ENCODE measurements around the gene TPRX1.
"Not testable (repeated sequence)": the region's sequence is repeated elsewhere in the genome, so short reads cannot be mapped to it uniquely, and the experiment has no call there.

TPRX1 gene

DNA sequence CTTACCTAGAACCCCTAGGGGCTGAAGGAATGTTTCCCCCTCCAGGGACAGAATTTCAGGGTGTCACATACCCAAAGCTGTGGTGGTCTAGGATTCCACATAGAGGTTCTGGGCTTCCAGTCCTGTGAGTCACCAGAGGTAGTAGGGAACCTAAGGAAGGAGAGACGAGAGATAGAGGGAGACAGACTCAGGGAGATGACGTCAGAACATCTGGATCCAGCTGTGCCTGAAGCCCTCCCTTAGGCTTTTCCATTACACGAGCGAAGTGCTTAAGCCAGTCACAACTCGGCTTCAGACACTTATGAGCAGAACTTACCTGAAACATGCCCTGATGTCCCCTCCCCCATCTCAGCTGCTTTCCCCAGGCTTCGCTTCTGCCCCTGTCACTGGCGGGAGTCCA is 37.7 kb downstream of the TPRX1 start:
- no peak for DNase-seq (ENCODE audit: low read depth in 2 of 2)

DNA sequence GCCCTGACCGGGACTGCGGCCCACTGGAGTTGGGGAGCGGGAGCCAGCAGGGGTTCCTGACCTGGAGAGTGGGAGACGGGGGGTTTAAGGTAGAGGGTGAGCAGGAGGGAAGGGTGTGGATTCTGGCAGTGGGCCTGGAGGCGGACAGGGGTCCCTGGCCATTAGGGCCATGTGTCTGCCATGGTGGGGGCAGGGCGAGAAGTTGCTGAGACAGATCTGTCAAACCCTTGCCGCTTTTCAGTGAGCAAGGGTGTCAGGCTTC is 38.1 kb downstream of the TPRX1 start:
- no peak for DNase-seq (ENCODE audit: low read depth in 2 of 2)

DNA sequence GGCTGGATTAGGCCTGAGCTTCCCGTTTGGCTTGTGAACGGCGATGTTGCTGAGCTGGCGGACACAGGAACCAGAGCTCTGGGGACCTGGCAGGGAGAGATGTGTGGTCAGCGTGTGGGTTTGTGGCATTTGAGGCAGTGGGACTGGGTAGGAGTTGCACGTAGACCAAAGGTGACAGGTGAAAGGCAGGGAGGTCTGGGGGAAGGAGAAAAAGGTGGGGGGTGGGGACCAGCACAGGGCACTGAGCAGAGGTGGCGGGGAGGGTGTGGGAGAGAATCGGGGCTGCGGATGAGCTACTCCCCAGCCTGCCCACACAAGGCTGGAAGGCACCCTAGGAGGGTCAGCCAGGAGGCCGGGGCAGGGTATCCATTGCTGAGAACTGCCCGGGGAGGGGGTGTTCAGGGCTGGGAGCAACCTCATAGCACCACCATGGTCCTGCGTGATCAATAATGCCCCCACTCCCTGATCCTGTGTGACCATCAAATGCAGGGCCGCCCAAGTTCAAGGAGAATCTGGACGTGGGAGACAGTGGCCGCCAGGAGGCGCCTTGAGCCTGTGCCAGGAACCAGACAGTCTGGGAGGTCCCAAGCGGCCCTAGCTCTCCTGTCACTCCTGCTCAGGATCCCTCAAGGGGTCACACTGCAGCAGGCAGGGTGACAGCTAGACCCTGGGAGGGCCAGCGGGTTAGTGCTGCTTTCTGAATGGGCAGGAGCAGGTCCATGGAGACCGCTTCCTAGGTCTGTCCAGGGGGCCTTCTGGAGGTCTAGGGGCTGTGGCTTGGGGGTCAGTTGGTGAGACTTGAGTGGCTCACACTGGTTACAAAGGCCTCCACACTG is 38.6 kb downstream of the TPRX1 start:
- peak in 1 of 2 donors; percentile 37 for DNase-seq (ENCODE audit: low read depth in 2 of 2)

DNA sequence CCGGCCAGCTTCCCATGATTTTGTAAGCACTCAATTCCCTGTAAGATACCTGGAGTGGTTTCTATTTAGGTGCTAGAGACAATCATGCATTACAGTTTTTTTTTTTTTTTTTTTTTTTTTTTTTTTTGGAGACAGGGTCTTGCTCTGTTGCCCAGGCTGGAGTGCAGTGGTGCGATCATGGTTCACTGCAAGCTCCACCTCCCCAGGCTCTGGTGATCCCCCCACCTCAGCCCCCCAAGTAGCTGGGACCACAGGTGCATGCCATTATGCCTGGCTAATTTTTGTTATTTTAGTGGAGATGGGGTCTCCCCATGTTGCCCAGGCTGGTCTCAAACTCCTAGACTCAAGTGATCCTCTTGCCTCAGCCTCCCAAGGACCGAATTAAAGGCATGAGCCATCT is 39.6 kb downstream of the TPRX1 start:
- not testable (repeated sequence) for DNase-seq (ENCODE audit: low read depth in 2 of 2)

DNA sequence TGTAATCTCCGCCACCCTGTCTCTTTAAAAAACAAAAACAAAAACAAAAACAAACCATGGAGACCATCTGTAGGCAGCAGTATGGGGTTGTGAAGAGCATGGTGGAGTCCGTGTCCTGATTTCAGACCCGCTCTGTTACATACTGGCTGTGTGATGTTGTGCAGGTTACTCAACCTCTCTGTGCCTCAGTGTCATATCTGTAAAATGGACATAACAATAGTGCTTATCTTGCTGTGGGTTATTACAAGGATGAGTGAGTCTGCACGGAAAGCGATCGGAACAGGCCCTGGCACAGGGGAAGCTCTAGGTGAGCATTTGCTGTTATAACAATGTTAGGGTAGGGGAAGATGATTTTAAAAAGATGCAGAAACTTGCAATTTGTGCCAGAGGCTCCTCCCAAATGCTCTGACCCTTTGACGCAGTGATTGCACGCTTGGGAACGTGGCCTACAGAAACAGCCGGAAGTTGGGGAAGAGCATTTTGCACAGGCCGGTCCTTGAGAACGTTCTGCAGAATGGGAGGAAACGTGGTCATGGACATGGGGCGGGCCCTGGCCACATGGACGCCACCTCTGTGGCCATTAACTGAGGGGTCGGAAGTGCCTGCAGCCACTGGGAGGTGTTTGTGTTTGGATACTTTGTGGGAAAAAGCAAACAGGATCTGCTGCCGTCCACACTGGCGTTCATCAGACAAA is 41.6 kb downstream of the TPRX1 start:
- no peak for DNase-seq (ENCODE audit: low read depth in 2 of 2)

DNA sequence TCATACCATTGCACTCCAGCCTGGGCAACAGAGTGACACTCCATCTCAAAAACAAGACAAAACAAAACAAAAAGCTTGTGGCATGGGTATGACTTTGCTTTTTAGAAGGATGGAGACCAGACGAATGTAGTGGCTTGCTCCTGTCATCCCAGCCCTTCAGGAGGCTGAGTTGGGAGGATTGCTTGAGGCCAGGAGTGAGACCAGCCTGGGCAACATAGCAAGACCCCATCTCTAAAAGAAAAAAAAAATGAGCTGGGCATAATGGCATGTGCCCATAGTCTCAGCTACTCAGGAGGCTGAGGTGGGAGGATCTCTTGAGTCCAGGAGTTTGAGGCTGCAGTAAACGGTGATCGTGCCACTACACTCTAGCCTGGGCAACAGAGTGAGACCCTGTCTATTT is 42.2 kb downstream of the TPRX1 start:
- DNase-seq (ENCODE audit: low read depth in 2 of 2) = no peak

DNA sequence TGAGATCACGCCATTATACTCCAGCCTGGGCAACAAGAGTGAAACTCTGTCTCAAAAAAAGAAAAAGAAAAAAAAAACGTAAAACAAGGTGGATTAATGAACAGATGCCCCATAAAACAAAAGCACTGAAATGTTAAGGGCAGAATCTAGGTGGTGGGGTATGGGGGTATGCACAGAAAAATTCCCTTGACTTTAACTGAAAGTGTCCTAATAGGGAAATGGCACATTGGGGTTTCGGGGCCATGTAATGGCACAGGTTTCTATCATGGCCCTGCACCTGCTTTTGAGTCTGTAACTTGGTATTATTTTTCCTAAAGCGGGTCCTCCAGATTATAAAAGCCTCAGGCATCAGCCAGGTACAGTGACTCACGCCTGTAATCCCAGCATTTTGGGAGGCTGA is 42.8 kb downstream of the TPRX1 start:
- DNase-seq (ENCODE audit: low read depth in 2 of 2) = no peak

DNA sequence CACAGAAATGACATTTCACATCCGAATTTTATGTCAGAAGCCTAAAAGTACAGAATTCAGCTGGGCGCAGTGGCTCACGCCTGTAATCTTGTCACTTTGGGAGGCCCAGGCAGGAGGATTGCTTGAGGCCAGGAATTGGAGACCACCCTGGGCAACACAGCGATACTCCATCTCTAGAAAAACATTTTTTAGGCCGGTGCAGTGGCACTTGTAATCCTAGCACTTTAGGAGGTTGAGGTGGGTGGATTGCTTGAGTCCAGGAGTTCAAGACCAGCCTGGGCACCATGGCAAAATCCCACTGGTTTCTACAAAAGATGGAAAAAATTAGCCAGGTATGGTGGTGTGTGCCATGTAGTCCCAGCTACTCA is 43.7 kb downstream of the TPRX1 start:
- DNase-seq (ENCODE audit: low read depth in 2 of 2) = no peak

DNA sequence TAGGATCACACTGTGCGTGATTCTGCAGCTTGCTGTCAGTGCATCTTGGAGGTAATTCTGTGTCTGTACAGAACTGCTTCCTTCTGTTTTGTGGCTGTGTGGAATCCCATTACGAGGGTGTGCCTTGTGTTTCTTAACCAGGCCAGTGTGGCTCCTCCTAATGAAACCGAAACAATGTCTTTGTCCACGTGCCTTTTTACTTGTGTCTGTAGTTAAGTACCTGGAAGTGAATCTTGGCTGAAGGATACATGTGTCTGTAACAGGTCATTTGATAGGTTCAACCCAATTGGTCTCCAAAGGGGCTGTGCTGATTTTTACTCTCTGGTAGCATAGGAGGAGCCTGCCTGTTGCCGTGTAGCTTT is 45.9 kb downstream of the TPRX1 start:
- DNase-seq (ENCODE audit: low read depth in 2 of 2) = no peak

DNA sequence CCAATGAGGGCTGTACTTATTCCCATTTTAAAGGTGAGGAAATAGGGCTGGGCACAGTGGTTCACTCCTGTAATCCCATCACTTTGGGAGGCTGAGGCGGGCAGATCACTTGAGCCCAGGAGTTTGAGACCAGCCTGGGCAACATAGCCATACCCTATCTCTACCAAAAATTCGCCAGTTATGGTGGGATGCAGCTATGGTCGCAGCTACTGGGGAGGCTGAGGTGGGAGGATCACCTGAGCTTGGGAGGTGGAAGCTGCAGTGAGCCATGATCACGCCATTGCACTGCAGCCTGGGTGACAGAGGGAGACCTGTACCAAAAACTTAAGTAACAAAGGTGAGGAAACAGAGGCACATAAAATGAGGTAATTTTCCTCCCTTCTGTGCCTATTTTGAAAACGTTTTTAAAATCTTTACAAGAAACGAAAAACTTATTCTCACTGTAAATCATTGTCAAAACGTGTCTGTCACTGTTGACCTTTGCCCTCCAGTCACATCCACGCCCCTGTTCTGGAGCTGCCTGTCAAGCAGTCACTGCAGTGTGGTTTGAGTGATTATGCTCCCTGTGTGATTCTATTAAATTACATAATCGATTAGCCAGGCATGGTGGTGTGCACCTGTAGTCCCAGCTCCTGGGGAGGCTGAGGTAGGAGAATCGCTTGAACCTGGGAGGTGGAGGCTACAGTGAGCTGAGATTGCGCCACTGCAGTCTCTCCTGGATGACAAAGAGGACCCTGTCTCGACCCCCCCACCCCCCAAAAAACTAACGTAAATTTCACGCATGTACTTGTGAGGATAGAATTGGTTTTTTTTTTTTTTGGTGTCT is 46.5 kb downstream of the TPRX1 start:
- no peak for DNase-seq (ENCODE audit: low read depth in 2 of 2)

DNA sequence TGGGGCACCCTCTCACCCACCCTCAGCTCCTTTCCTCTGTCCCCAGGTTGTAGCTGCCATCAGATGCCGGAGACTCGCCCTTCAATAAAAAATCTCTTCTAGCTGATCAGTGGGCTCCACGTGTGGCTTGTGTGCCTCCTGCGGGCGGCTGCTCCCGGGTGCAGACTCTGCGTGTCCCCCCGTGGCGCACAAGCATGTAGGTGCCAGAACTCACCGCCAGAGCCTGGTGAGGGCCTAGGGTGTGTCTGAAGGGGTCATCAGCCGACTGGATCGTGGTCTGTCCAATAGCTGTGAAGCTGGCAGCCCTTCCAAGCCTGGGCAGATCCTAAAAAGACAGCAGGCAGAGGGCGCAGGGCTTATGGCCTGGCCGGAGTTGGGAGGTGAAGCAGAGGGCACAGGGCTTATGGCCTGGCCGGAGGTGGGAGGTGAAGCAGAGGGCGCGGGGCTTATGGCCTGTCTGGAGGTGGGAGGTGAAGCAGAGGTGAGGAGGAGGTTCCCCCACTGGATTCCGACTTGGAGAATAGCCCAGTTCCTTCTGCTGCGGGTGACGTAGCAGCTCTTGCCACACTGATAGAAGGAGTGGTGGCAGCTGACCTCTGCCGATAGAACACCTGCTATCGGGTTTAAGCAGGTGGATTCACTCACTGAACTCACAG is 47.3 kb downstream of the TPRX1 start:
- DNase-seq (ENCODE audit: low read depth in 2 of 2) = no peak

DNA sequence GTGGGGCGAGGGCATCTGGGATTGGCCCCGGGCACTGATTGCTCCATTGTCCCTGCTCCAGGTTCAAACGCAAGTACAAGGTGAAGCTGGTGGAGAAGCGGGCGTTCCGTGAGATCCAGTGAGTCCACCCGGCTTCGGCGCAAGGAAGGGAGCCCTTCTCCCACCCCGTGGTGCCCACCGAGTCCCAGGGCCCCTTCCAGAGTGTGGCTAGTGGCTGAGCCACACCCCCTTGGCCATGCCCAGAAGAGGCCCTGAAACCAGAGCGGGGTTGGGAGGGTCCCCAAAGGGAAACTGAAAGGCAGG is 47.8 kb downstream of the TPRX1 start:
- DNase-seq (ENCODE audit: low read depth in 2 of 2) = no peak

DNA sequence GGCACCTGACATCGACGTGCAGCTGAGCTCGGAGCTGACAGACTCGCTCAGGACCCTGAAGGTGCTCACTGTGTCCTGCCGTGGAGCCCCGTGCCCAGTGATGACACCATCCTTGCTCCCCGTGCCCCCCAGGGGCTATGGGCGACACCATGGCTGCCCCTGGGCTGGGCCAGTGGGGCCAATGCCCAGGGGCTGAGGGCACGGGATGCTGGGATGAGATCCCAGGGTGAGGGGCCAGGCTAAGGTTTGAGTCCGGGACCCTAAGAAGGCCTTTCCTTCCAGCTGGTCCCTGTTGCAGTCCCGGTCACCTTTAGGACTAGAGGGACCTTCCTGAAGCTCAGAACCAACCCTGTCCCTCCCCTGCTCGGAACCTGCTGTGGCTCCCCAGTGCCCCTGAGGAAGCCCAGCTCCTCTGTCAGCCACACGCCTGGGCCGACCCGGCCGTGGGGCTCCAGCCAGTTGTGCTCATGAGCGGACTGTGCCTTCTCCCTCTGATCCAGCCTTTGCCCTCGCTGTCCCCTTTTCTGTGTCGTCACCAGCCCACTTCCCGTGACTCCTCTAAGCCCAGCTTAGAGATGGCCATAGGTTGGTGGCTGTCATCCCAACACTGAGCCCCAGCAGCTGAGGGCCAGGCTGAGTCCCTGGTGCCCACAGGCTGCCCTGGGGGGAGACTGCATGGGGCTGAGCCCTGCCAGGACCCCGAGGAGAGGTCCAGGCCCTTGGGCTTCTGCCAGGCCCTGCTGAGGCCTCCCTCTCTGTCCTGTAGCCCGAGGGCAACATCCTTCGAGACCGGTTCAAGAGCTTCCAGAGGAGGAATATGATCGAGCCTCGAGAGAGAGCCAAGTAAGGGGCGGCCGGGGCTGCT is 48.4 kb downstream of the TPRX1 start:
- DNase-seq (ENCODE audit: low read depth in 2 of 2) = no peak

DNA sequence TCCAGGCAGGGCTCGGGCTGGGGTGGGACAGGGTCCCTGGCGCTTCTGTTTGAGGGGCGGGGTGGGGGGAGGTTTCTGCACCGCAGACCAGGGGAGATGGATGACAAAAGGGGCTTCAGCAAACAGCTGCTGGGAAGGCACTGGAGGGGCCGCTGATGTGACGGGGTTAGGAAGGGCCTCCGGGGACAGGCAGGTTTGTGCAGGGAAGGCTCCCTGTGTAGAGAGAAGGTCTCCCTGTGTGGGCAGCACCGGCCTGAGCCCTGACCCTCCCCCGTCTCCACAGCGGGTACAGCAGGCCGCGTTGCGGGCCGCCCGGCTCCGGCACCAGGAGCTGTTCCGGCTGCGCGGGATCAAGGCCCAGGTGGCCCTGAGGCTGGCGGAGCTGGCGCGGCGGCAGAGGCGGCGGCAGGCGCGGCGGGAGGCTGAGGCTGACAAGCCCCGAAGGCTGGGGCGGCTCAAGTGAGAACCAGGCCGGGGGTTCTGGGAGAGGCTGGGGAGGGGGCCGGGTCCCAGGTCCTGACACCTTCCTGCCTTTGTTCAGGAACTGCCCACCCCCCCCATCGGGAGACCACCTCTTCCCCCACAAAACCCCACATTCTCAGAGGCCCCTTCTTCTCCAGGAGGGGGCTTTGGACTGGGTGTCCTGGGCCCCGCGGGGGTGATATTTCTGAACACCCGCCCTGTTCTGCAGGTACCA is 49.1 kb downstream of the TPRX1 start:
- no peak for DNase-seq (ENCODE audit: low read depth in 2 of 2)

DNA sequence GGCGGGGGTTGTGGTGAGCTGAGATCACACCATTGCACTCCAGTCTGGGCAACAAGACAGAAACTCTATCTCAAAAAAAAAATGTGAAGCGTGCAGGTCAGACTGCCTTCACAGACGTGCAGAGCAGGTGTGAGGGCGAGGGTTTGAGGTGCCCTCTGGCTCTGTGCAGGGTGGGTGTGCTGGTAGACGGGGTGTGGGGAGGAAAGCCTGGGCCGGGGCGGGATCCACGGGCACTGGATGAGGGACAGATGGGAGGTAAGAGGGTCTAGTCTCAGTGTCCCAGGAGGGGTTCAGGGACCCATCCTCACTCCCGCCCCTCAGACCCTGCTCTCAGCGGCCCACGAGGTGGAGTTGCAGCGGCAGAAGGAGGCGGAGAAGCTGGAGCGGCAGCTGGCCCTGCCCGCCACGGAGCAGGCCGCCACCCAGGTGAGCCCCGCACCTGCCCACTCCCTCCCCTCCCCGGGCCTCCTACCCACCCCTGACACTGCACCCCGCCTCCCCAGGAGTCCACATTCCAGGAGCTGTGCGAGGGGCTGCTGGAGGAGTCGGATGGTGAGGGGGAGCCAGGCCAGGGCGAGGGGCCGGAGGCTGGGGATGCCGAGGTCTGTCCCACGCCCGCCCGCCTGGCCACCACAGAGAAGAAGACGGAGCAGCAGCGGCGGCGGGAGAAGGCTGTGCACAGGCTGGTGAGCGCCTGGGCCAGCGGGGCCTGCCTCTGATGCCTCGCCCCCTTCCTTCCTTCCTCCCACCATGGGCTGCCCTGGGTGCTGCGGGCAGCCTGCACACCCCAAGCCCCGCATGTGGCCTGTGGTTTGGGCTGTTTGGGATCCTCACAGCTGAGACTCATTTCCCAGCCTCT is 49.9 kb downstream of the TPRX1 start:
- no peak for DNase-seq (ENCODE audit: low read depth in 2 of 2)

DNA sequence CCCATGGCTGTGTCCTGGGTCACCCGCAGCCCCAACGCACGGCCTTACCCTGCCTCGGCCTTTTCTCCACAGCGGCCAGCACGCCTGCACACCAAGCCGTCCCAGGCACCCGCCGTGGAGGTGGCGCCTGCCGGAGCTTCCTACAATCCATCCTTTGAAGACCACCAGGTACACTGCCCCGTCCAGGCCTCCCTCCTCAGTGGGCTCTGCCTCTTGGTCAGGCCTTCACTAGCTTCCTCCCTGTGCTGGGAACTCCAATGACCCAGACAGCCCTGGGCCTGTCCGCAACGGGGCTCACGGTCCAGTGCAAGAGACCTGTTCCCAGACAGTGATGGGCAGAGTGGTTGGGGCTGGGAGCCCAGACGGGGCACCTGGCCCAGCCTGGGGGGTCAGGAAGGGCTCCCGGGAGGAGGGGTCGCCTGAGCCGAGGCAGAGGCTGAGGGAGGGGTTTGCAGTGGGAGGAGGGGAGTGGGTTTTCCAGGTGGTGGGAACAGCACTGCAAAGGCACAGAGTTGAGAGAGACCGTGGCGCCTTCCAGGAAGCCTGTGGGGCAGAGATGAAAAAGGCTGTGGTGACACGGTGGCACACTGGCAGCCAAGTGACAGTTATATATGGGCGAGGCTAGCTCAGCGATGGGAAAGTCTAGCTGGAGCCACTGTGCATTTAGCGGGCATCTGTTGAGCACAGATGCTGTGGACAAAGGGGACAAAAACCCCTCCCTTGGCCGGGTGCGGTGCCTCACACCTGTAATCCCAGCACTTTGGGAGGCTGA is 51.7 kb downstream of the TPRX1 start:
- no peak for DNase-seq (ENCODE audit: low read depth in 2 of 2)
